ENCODE results near the gene SUN2.

DNA sequence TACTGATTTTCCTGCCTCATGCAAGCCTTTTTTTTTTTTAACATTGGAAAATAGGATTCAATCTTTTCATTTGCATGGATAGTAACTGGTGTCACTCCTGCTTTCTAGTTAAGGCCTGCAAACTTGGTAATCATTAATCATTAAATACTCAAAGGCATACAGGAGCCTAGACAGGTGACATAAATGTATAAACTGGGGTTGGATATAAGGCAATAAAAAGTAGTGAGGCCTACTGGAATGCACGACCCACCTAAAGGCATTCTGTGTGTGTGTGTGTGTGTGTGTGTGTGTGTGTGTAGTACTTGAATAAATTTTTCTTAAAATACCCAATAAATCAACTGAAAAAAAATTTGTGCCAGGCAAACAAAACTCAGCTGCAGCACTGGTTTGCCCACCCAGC lies 66.1 kb downstream of the SUN2 start:
- TF ChIP-seq, protein P1, sequence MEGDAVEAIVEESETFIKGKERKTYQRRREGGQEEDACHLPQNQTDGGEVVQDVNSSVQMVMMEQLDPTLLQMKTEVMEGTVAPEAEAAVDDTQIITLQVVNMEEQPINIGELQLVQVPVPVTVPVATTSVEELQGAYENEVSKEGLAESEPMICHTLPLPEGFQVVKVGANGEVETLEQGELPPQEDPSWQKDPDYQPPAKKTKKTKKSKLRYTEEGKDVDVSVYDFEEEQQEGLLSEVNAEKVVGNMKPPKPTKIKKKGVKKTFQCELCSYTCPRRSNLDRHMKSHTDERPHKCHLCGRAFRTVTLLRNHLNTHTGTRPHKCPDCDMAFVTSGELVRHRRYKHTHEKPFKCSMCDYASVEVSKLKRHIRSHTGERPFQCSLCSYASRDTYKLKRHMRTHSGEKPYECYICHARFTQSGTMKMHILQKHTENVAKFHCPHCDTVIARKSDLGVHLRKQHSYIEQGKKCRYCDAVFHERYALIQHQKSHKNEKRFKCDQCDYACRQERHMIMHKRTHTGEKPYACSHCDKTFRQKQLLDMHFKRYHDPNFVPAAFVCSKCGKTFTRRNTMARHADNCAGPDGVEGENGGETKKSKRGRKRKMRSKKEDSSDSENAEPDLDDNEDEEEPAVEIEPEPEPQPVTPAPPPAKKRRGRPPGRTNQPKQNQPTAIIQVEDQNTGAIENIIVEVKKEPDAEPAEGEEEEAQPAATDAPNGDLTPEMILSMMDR (IDR thresholded peaks at IDR 0.05) = no peak
- no peak for TF ChIP-seq SIN3A (IDR thresholded peaks at IDR 0.05; ENCODE audit: borderline replicate concordance, insufficient read depth, low read depth, low read length)
- TF ChIP-seq POLR2AphosphoS5 (IDR thresholded peaks at IDR 0.05; ENCODE audit: low read depth, low read length) = no peak
